Pancreas (tissue), 10 donors: ENCODE results near the gene UGT1A8. TPM values are rescaled to one million over a fixed set of nuclear protein-coding genes. Genes with fewer than 3 reads are reported as not detected.

Experiments
- ATAC-seq, 4 donors: fragments of 200-7000 bp; cut with Tn5 transposase; one replicate each; pipeline versions ENCODE4 v1.8.0 to v1.9.1; 2020; ENCODE audit warnings: mild to moderate bottlenecking in 4 of 4, moderate library complexity in 4 of 4
- DNase-seq, 6 donors: peaks; one replicate each; pipeline ENCODE4 v3.0.0-alpha.2; 2020
- FAIRE-seq: peaks from 2 replicates; lab custom pipeline; 2012; peaks lifted over from hg19 to GRCh38; lab: Jason Lieb, UNC
- H3K27ac ChIP-seq, 4 donors: fragments of 200-600 bp; sonication (generic); 1 replicate in 3 of 4; 2 replicates in 1 of 4; pipeline versions ENCODE4 v1.5.0 to v1.8.0; 2020
- H3K27me3 ChIP-seq, 4 donors: fragments of 200-600 bp; one replicate each; pipeline ENCODE4 v1.8.0; 2021
- H3K36me3 ChIP-seq, 3 donors: fragments of 200-600 bp; sonication (generic) in 1 of 3; one replicate each; pipeline versions ENCODE4 v1.5.0 to v1.8.0; 2020 to 2021
- H3K4me1 ChIP-seq, 3 donors: fragments of 200-600 bp; one replicate each; pipeline ENCODE4 v1.8.0; 2021
- H3K4me3 ChIP-seq, 4 donors: fragments of 200-600 bp; sonication (generic) in 2 of 4; one replicate each; pipeline versions ENCODE4 v1.5.0 to v1.8.0; 2020 to 2021
- H3K9me3 ChIP-seq, 4 donors: fragments of 200-600 bp; one replicate each; pipeline ENCODE4 v1.8.0; 2021
- WGBS, 2 donors: extraction: QIAGEN DNeasy Blood & Tissue Kit; methylation state at CpG; one replicate each; pipeline ENCODE4 v1.1.7; 2013; 5-methylcytosine and 5-hydroxymethylcytosine counted together
- intact Hi-C, 3 donors: fragments of 100-400 bp; cut with DNase I; formaldehyde crosslinking; loops; one replicate each; pipeline versions ENCODE4 v1.11.1 to v1.14.2; 2022
- polyA plus RNA-seq, 2 donors: library from polyadenylated mRNA; stranded (reverse); fragments of 200-250 nt; gene quantifications; one replicate each; pipeline ENCODE4 v1.2.3, GENCODE V29; 2013
- total RNA-seq, 6 donors: library from RNA; stranded (reverse); fragmentation: NEBNext Ultra II Directional in 4 of 6; extraction: Animal tissue kit (Norgen Biotek cat#: 25700) in 4 of 6; gene quantifications; one replicate each; pipeline versions ENCODE4 v1.2.1 to v1.2.4, GENCODE V29; 2021 to 2023
- TF ChIP-seq, protein P1 (sequence below), 4 donors: fragments of 200-600 bp; sonication (generic) in 3 of 4; IDR thresholded peaks; one replicate each; pipeline versions ENCODE4 v1.5.0 to v1.8.0; 2021; ENCODE audit warnings: antibody characterized with exemption in 4 of 4
- donor health status: healthy with polysubstance abuse.
- donor health status: DM: no; HTN: no; CAD: no; lungs with moderate emphysema.
- donor health status: DM: no; HTN: no; CAD: no.
- donor health status: control.
- donor health status: control.
- donor health status: Bipolar disorder and iron deficiency.
- donor health status: DM: yes; HTN: yes; CAD: no.
- donor health status: DM: no; HTN: no; CAD: no.
- donor health status: DM: no; HTN: no; CAD: no.
- donor health status: DM: yes; HTN: yes; CAD: no.

UGT1A8 gene
- total and polyA plus RNA-seq, 8 donors = 0.12 TPM; not detected in 7

DNA sequence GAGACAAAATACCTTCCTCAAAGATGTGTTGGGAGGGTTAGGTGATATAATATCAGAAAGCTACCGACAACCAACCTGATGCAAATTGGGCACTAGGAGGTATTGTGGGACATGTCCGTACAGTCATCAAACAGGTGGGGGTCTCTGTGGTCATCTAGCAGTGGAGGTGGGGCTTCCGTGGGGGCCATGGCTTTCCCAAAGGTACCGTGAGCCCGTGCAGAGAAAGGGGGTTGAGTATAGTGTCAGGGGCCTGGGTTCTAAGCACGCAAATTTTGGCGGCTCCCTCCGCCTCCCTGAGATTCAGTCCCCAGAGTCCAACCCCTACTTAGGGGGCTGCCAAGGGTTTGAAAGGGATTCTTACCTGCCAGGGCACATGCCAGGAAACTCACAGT is 204.3 kb downstream of the UGT1A8 start:
- FAIRE-seq (no peak), ATAC-seq (no peak), DNase-seq (peak in 1 of 6 donors; percentile 8)
- no peaks in the 10 kb centered on the region for H3K36me3 ChIP-seq
- H3K4me1 ChIP-seq = no peaks in the 10 kb centered on the region
- no peak overlapping the region for H3K27ac ChIP-seq
- intact Hi-C loops = no loop called here
- H3K4me3 ChIP-seq = no peak overlapping the region
- H3K9me3 ChIP-seq = no peaks in the 10 kb centered on the region
- 73 to 88% methylated on average over 8 of the region's 8 CpGs for WGBS, 2 donors
- no peaks in the 10 kb centered on the region for H3K27me3 ChIP-seq
- TF ChIP-seq, protein P1, sequence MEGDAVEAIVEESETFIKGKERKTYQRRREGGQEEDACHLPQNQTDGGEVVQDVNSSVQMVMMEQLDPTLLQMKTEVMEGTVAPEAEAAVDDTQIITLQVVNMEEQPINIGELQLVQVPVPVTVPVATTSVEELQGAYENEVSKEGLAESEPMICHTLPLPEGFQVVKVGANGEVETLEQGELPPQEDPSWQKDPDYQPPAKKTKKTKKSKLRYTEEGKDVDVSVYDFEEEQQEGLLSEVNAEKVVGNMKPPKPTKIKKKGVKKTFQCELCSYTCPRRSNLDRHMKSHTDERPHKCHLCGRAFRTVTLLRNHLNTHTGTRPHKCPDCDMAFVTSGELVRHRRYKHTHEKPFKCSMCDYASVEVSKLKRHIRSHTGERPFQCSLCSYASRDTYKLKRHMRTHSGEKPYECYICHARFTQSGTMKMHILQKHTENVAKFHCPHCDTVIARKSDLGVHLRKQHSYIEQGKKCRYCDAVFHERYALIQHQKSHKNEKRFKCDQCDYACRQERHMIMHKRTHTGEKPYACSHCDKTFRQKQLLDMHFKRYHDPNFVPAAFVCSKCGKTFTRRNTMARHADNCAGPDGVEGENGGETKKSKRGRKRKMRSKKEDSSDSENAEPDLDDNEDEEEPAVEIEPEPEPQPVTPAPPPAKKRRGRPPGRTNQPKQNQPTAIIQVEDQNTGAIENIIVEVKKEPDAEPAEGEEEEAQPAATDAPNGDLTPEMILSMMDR (IDR thresholded peaks at IDR 0.05) = no peak

DNA sequence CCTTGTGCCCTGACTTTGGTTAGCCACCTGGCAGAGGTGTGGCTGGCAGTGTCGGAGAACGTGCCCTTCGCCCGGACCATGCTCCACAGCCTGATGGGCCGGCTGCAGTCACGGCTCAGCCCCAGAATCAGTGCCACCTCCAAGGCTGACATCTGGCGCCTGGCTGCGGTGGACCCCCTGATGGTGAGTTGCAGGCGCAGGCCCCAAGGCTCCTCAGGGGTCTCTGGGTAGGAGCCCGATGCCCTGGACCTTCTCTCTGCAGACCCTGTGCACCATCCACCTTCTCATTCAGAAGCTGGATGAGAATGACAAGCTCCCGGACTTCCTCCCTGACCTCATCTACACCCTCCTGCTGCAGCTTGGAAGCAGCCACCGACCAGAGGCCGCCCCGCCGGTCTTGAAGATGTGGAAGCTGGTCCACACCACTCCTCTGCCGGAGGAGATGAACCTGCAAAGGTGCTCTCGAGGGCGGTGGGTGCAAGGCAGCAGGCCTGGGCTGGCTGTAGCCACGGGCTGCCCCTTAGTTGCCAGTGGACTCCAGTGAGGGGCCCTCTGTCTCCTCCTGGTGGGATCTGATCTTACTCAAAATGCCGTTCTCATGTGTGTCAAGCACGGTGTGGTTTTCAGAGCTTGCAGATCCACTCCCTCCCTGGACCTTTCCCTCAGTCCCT is 204.8 kb downstream of the UGT1A8 start:
- no peak for ATAC-seq
- Histone ChIP-seq H3K9me3 (no peaks in the 10 kb centered on the region), H3K27ac (no peak overlapping the region), H3K4me1 (no peaks in the 10 kb centered on the region), H3K27me3 (no peaks in the 10 kb centered on the region), H3K4me3 (no peak overlapping the region), H3K36me3 (no peaks in the 10 kb centered on the region)
- intact Hi-C loops = no loop called here
- TF ChIP-seq, protein P1 (IDR thresholded peaks at IDR 0.05) = no peak
- no peak for FAIRE-seq
- 72 to 89% methylated on average over 21 of the region's 21 CpGs for WGBS, 2 donors
- peak in 2 of 6 donors; percentile 7 to 38 for DNase-seq

Other genes with a start within 250 kb of the UGT1A8 start
- 10 to 100 TPM; 17.2 to 33.3 (median 22.1) TPM for gene USP40, start 50.9 kb upstream of the UGT1A8 start, total RNA-seq
- gene USP40, start 50.9 kb upstream of the UGT1A8 start, polyA plus RNA-seq = 10 to 100 TPM; 34.5 to 34.7 TPM
- gene UGT1A10, start 18.8 kb downstream of the UGT1A8 start, total RNA-seq = under 1 TPM in 1 of 6 donors, not detected in 5; 0.09 TPM
- not detected for gene UGT1A10, start 18.8 kb downstream of the UGT1A8 start, polyA plus RNA-seq
- under 1 TPM in 1 of 6 donors, not detected in 5; 0.09 TPM for gene UGT1A9, start 54.3 kb downstream of the UGT1A8 start, total RNA-seq
- gene UGT1A9, start 54.3 kb downstream of the UGT1A8 start, polyA plus RNA-seq = not detected
- not detected for gene UGT1A7, start 64.3 kb downstream of the UGT1A8 start, total RNA-seq
- gene UGT1A7, start 64.3 kb downstream of the UGT1A8 start, polyA plus RNA-seq = not detected
- under 1 TPM in 1 of 6 donors, not detected in 5; 0.69 TPM for gene UGT1A6, start 75.3 kb downstream of the UGT1A8 start, total RNA-seq
- gene UGT1A6, start 75.3 kb downstream of the UGT1A8 start, polyA plus RNA-seq = under 1 TPM in 1 of 2 donors, not detected in 1; 0.05 TPM
- not detected for gene UGT1A5, start 95.3 kb downstream of the UGT1A8 start, total RNA-seq
- not detected for gene UGT1A5, start 95.3 kb downstream of the UGT1A8 start, polyA plus RNA-seq
- gene UGT1A4, start 101.1 kb downstream of the UGT1A8 start, total RNA-seq = under 1 TPM in 1 of 6 donors, not detected in 5; 0.19 TPM
- not detected for gene UGT1A4, start 101.1 kb downstream of the UGT1A8 start, polyA plus RNA-seq
- not detected for gene UGT1A3, start 111.4 kb downstream of the UGT1A8 start, total RNA-seq
- gene UGT1A3, start 111.4 kb downstream of the UGT1A8 start, polyA plus RNA-seq = not detected
- gene UGT1A1, start 142.6 kb downstream of the UGT1A8 start, total RNA-seq = under 1 TPM in 1 of 6 donors, not detected in 5; 0.28 TPM
- not detected for gene UGT1A1, start 142.6 kb downstream of the UGT1A8 start, polyA plus RNA-seq
- not detected for gene MROH2A, start 160.7 kb downstream of the UGT1A8 start, total RNA-seq
- gene MROH2A, start 160.7 kb downstream of the UGT1A8 start, polyA plus RNA-seq = not detected
- 1 to 10 TPM in 1 of 6 donors, under 1 TPM in 2, not detected in 3; 0.47 to 1.2 (median 0.58) TPM for gene HJURP, start 236.9 kb downstream of the UGT1A8 start, total RNA-seq
- gene HJURP, start 236.9 kb downstream of the UGT1A8 start, polyA plus RNA-seq = under 1 TPM; 0.16 to 0.34 TPM